AG09319 (cell line): ENCODE data around the gene GRID1.

ENCODE experiments used
- DNase-seq: peaks from one replicate; pipeline ENCODE4 v3.0.0-alpha.2; 2010; ENCODE audit warnings: low read depth; ENCODE audit errors: extremely low read depth
- TF ChIP-seq, protein P1 (sequence below): IDR thresholded peaks from 2 replicates; pipeline ENCODE4 v1.5.1; 2011; ENCODE audit warnings: low read depth, mild to moderate bottlenecking, inconsistent platforms, low read length, moderate library complexity

GRID1 gene

DNA sequence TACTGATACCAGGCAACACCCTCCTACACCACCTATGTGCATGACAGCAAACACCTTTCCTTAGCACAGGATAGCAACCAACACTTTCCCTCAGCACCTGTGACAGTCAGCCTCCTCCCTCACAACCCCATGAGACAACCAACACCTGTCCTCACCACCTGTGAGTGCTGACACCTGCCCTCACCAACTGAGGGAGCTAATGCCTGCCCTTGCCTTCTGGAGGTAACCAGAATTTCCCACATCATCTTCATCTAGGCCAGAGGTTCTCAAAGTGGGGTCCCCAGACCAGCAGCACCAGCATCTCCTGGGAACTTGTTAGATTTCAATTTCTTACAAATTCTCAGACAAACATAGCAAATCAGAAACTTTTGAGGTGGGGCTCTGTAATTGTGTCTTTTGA is 112.5 kb downstream of the GRID1 start:
- TF ChIP-seq, protein P1, sequence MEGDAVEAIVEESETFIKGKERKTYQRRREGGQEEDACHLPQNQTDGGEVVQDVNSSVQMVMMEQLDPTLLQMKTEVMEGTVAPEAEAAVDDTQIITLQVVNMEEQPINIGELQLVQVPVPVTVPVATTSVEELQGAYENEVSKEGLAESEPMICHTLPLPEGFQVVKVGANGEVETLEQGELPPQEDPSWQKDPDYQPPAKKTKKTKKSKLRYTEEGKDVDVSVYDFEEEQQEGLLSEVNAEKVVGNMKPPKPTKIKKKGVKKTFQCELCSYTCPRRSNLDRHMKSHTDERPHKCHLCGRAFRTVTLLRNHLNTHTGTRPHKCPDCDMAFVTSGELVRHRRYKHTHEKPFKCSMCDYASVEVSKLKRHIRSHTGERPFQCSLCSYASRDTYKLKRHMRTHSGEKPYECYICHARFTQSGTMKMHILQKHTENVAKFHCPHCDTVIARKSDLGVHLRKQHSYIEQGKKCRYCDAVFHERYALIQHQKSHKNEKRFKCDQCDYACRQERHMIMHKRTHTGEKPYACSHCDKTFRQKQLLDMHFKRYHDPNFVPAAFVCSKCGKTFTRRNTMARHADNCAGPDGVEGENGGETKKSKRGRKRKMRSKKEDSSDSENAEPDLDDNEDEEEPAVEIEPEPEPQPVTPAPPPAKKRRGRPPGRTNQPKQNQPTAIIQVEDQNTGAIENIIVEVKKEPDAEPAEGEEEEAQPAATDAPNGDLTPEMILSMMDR = no peak
- DNase-seq = no peak

DNA sequence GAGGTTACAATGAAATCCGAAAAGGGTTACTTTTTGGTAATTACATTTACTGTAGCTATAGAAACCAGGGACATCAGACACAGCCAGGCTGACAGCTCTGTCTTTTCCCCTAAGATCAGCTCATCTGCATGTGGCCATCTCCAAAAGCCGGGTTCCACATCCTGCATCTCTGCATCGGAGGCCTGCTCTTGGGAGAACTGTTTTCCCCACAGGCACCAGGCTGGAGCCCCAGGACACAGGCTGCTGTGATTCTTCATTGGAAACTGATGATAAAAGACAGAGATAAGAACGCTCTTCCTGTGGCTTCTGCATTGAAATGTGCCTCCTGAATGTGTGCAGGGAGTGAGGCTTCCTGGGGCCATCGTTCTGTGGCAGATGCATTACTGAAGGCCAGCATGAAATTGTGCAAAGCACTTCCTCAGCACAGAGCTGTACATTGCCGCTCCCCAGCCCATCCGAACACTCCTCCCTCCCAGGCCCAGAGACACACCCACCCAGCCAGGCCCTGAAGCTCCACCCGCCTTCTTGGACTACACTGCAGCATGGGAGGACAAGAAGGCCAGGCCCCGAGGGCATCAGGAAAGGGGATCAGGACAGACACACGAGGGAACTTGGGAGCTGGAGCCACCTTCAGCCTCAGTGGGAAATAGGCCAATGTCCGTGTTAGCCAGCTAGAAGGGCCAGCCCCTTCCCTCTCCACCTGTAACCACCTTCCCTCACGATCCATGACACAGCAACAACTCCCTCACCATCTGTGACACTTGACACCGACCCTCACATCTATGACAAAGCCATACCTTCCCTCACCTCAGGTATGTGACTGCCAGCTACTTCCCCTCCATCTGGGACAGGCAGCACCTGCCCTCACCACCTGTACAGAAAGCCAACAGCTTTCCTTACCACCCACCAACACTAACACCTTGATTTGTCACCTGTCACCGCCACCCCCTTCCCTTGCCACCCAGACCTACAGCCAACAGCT is 113.2 kb downstream of the GRID1 start:
- DNase-seq = no peak
- TF ChIP-seq, protein P1 = no peak

DNA sequence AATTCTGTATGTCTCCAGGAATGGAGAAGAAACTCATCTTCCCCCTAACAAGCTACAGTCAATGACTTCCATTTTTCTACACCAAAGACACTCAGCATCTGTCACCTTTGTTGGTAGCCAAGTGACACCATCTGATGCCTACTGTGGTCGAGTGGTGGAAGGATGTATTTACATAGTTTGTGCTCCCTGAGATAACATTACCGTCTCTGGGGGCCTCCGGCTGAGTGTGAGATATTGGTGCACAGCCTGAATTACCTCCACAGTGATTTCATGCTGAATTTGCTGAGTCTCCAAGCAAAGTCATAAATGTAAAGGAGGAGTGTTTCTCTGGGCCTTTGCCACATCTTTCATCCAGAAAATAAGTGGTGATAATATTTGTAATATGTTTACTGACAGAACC is 114.0 kb downstream of the GRID1 start:
- no peak for DNase-seq
- TF ChIP-seq, protein P1 = no peak

DNA sequence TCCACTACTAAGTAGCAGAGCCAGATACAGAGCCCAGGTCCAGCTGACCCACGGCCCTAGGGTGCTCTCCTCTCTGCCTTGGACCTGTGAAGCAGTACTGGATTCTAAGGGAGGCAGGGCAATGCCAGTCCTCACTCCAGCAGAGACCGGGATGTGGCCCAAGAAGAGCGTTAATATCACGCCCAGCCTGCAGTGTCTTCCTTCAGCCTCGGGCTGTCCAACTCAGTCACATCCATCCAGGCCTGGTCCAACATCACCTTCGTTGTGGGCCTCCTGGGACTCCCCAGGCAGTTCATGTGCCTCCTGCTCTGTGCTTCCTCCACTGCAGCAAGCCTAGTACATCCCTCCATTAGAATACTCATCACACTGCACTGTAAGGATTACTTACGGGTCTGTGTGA is 114.5 kb downstream of the GRID1 start:
- no peak for DNase-seq
- TF ChIP-seq, protein P1 = no peak

DNA sequence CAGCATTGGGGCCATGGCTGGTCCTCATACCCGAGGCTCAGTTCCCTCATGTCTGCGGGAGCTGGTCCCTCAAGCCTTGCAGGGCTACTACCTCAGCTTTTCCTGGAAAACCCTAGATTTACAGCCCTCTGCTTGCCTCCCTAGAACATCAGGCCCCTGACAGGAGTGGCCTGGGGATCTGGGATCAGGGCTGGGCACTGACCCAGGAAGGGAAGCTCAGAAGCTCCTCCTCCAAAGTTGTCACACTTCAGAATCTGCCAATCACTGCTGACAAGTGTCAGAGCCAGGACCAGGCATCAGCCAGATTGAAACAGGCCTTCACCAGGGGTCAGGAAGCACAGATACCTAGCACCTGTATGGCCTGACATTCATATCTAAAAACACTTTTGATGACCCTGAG is 115.2 kb downstream of the GRID1 start:
- DNase-seq = no peak
- TF ChIP-seq, protein P1 = no peak

DNA sequence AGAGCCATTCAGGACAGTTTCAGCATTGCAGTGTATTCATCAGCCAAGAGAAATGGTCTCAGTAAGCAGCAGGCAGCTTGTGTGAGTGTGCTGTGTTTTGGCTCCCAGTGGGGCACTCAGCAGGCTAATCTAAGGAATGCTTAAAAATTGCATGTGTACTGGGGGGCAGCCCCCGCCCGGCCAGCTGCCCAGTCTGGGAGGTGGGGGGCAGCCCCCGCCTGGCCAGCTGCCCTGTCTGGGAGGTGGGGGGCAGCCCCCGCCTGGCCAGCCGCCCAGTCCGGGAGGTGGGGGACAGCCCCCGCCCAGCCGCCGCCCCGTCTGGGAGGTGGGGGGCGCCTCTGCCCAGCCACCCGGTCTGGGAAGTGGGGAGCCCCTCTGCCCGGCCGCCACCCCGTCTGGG is 116.2 kb downstream of the GRID1 start:
- TF ChIP-seq, protein P1 = no peak
- DNase-seq = no peak

DNA sequence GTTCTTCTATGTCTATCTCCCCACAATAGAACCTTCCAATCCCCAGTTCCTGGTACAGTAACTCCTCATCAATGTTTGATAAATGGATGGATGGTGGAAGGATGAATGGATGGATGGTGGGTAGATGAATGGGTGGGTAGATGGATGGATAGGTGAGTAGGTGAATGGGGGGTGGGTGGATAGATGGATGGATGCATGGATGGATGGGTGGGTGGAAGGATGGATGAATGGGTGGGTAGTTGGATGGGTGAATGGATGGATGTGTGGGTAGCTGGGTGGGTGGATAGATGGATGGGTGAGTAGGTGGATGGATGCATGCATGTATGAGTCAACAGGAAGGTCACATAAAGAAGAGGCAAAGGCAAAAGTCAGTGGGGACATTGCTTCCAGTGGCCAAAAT is 116.8 kb downstream of the GRID1 start:
- TF ChIP-seq, protein P1 = no peak
- no peak for DNase-seq
